Stimulated activated naive CD8-positive, alpha-beta T cell treated with anti-CD3 and anti-CD28 coated beads, Interleukin-15, amount 100 ng/mL, for 72 hours (primary cell): Measurements from ENCODE around the gene ROBO1.

ENCODE experiments used
- ATAC-seq: fragments of 150-1000 bp; cut with Tn5 transposase; 2 replicates; pipeline ENCODE4 v1.10.0; 2021; ENCODE audit warnings: mild to moderate bottlenecking, moderate library complexity
- DNase-seq, 2 donors: peaks; one replicate each; pipeline ENCODE4 v3.0.0; 2021 to 2022
- H3K27ac Mint-ChIP-seq, 2 donors: one replicate each; pipeline ENCODE4 v1.8.0; 2022; ENCODE audit warnings: mild to moderate bottlenecking in 2 of 2, mixed read lengths in 2 of 2, moderate library complexity in 2 of 2
- H3K27me3 Mint-ChIP-seq: one replicate; pipeline ENCODE4 v1.8.0; 2022; ENCODE audit warnings: mixed read lengths
- H3K4me1 Mint-ChIP-seq: one replicate; pipeline ENCODE4 v1.8.0; 2022; ENCODE audit warnings: mild to moderate bottlenecking, mixed read lengths
- H3K4me3 Mint-ChIP-seq, 2 donors: one replicate each; pipeline ENCODE4 v1.8.0; 2022; ENCODE audit warnings: mild to moderate bottlenecking in 2 of 2, mixed read lengths in 2 of 2, moderate library complexity in 1 of 2
- H3K9me3 Mint-ChIP-seq, 2 donors: one replicate each; pipeline ENCODE4 v1.8.0; 2022; ENCODE audit warnings: mixed read lengths in 2 of 2

Gene ROBO1

DNA sequence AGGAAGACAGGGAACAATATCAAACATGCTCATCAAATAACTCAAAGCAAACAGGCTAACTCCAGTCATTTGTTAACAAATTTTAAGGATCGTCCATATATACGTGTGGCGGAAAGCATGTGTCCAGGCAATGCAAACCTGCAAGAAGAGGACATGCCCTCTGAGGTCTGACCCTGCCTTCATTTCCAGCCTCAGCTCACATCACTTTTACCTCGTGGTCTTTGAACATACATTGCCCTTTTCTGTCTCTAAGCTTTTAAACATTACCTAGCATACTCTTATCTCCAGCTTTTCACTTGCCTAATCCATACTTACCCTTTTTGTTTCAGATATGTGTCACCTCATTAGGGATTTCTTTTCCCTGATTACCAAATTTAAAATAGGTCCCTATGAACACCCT lies 944.4 kb downstream of the ROBO1 start:
- H3K27me3 Mint-ChIP-seq, result no peaks in the 10 kb centered on the region
- no peak for ATAC-seq
- no peak overlapping the region for H3K4me3 Mint-ChIP-seq
- H3K27ac Mint-ChIP-seq, result no peak overlapping the region
- DNase-seq, result no peak
- H3K4me1 Mint-ChIP-seq, result no peaks in the 10 kb centered on the region
- peaks cover 0 to 6% of the 10 kb centered on the region in 2 donors for H3K9me3 Mint-ChIP-seq

DNA sequence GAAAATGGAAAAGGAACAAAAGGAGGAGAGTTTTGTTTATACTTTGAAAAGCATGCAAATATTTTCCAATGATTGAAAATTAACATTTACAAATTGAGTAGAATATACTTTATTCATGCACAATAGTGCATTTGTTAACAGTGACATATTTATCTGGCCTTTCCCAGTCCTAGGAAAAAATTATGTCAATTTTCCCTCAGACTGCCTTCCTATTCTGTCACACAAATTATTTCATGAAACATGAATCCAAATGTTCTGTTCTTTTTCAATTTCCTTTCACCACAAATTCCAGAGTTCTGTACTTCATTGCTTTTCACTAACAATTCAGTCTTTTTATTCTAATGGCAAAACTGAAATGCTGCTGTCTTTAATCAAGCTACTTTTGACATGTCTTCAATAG lies 945.1 kb downstream of the ROBO1 start:
- no peak for DNase-seq
- H3K27me3 Mint-ChIP-seq, result no peaks in the 10 kb centered on the region
- peaks cover 0 to 6% of the 10 kb centered on the region in 2 donors for H3K9me3 Mint-ChIP-seq
- H3K4me1 Mint-ChIP-seq, result no peaks in the 10 kb centered on the region
- ATAC-seq, result no peak
- no peak overlapping the region for H3K27ac Mint-ChIP-seq
- H3K4me3 Mint-ChIP-seq, result no peak overlapping the region

DNA sequence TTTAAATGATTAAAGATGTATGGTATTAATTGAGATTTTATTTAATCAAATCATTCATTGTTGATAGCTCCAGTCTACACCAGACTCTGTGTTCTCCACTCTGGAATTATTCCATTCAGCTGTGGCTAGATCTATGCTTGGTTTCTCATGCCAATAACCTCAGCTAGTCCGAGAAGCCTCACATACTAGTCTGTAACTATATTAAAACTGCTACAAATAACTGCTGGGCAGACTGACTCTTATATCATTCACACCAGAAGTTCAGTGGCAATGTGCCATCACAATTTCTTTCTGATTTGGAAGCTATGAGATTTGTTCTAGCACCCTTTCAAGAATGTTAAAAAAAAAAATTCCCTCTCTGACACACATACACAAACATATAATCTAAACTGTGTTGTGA lies 947.3 kb downstream of the ROBO1 start:
- ATAC-seq (no peak), DNase-seq (no peak)
- no peak overlapping the region for H3K4me3 Mint-ChIP-seq
- H3K9me3 Mint-ChIP-seq, result peaks cover 0 to 6% of the 10 kb centered on the region in 2 donors
- H3K27ac Mint-ChIP-seq, result no peak overlapping the region
- no peaks in the 10 kb centered on the region for H3K4me1 Mint-ChIP-seq
- H3K27me3 Mint-ChIP-seq, result no peaks in the 10 kb centered on the region

DNA sequence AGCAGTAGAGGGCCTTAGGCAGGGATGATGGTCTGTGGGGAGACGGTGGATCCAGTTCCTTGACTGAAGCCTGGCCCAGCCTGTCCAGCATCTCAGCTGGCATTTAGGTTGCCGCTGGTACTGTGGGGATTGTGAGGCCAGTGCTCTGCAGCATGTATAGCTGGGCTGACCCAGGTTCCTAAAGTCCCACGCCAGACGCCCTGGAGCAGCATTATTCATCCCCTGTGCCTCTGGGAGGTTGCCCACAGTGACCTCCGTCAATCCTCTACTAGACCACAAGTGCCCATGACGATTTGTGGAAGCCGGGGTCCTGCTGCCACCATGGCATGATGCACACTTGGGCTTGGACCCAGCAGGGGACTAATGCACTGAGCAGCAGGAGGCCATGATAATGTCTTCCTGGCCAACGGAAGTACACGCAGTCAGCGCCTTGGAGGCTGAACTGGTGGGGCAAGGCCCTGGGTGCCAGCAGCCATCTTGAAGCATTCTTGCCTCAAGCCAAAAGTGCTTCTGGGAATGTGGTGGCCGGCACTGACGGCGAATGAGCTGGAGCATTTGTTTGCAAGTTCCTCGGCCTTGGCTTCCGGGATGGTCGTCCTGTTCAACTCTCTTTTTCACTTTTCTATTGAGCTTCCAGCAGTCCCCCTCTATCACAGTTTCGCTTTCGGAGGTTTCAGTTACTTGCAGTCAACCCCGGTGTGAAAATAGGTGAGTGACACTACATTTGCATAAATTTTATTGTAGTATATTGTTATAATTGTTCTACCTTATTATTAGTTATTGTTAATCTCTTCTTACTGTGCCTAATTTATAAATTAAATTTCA lies 949.4 kb downstream of the ROBO1 start:
- peaks cover 0 to 6% of the 10 kb centered on the region in 2 donors for H3K9me3 Mint-ChIP-seq
- H3K4me1 Mint-ChIP-seq, result no peaks in the 10 kb centered on the region
- no peaks in the 10 kb centered on the region for H3K27me3 Mint-ChIP-seq
- no peak overlapping the region for H3K27ac Mint-ChIP-seq
- H3K4me3 Mint-ChIP-seq, result no peak overlapping the region
- DNase-seq (no peak), ATAC-seq (no peak)

DNA sequence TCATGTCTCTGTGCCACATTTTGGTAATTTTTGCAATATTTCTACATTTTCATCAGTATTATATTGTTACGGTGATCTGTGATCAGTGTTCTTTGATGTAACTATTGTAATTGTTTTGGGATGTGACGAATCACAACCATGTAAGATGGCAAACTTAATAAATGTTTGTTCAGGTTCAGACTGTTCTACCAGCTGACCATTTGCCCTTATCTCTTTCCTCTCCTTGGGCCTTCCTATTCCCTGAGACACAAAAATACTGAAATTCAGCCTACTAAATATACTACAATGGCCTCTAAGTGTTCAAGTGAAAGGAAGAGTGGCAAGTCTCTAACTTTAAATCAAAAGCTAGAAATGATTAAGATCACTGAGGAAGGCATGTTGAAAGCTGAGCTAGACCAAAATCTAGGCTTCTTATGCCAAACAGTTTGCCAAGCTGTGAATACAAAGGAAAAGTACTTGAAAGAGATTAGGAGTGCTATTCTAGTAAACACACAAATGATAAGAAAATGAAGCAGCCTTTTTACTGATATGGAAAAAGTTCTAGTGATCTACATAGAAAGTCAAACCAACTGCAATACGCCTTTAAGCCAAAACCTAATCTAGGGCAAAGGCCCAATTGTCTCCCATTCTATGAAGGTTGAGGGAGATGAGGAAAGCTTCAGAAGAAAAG lies 952.8 kb downstream of the ROBO1 start:
- DNase-seq, result no peak
- no peaks in the 10 kb centered on the region for H3K4me1 Mint-ChIP-seq
- no peak overlapping the region for H3K27ac Mint-ChIP-seq
- ATAC-seq, result no peak
- no peaks in the 10 kb centered on the region for H3K27me3 Mint-ChIP-seq
- peaks cover 0 to 12% of the 10 kb centered on the region in 2 donors for H3K9me3 Mint-ChIP-seq
- H3K4me3 Mint-ChIP-seq, result no peak overlapping the region

DNA sequence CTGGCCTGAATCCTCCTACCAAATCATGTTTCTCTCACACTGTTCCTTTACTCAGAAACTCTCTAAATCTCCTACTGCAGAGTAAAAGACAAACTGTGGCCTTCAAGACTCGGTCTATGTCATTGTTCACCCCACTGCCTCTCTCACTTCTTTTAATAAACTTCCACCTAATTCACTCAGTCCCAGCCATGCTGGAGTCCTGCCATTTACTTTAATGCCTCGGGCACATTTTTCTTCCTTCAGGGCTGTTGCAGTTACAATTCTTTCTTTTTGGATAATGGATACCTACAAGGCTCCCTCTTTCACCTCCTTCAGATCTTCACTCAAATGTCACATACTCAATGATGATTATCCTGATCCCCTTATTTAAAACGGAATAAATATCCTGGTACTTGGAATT lies 955.6 kb downstream of the ROBO1 start:
- H3K9me3 Mint-ChIP-seq, result peaks cover 6 to 8% of the 10 kb centered on the region in 2 donors
- DNase-seq (no peak), ATAC-seq (no peak)
- no peak overlapping the region for H3K27ac Mint-ChIP-seq
- H3K27me3 Mint-ChIP-seq, result no peaks in the 10 kb centered on the region
- H3K4me1 Mint-ChIP-seq, result no peaks in the 10 kb centered on the region
- no peak overlapping the region for H3K4me3 Mint-ChIP-seq

DNA sequence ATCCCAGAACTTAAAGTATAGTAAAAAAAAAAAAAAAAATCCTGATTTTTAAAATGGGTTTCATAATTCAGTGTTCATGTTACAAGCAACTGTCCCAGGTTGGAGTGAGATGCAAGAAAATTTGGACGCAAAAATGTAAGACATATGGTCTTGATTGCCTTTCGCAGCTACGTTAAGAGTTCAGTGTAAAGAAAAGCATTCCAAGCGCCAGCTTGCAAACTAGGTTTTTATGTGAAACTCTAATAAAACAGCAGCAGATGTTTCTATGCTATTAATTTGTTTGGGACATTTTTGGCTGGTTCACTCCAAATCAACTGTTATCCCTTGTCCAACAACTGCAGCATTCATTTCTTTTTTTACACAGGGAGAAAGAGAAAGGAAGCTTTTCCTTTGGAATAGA lies 957.8 kb downstream of the ROBO1 start:
- Mint-ChIP-seq H3K9me3 (peaks cover 6 to 8% of the 10 kb centered on the region in 2 donors), H3K4me3 (no peak overlapping the region), H3K4me1 (no peaks in the 10 kb centered on the region), H3K27me3 (no peaks in the 10 kb centered on the region), H3K27ac (no peak overlapping the region)
- ATAC-seq (no peak), DNase-seq (no peak)

DNA sequence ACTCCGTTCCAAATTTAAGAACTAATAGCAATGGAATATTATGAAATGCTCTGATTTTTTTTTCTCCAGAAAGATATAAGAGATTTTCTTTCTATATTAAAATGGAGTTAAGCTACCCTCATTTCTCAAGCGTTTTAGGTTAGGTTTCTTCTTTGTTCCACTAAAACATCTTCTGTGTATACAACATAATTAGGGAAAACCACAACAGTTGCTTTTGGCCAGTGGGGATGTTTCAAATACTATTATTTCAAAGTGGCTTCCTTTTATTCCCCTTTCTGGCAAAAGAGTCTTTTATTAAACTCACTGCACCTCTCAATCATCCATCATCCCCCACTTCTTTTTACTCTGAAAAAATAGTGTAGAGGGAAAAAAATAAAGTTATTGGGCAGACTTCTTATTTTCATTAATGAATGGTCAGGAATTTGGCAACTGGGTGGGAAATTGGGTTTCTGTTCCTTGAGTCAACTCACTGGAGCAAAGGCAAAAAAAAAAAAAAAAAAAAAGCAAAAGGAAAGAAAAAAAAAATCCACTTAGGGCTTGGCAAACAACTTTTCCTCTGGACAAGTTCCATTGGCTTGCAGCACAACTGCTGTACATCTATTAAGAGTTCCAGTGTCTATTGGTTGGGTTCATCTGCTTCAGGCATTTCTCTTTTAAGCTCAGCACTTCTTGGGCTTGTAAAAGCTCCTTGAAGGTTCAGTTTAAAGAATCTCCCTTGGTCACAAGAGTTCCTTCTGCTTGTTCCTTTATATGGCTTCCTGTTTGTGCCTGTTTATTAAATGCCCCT lies 963.4 kb downstream of the ROBO1 start:
- DNase-seq (no peak), ATAC-seq (no peak)
- Mint-ChIP-seq H3K27ac (no peak overlapping the region), H3K4me1 (no peaks in the 10 kb centered on the region), H3K27me3 (no peaks in the 10 kb centered on the region), H3K4me3 (no peak overlapping the region), H3K9me3 (peaks cover 5 to 12% of the 10 kb centered on the region in 2 donors)

DNA sequence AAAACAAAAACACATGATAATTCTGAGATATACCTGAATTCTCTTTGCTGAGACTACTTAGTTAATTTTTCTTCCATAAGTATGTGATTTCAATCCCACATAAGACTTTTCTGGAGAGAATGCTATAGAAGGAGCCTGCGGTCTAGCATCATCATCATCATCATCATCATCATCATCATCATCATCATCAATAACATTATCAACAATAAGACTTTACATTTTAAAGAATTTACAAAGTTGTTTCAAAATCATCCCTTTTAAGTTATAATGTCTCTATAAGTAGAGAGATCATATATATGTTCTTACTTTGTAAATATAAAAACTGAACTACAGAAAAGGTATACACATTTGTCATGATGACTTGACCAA lies 965.3 kb downstream of the ROBO1 start:
- H3K9me3 Mint-ChIP-seq, result peaks cover 4 to 7% of the 10 kb centered on the region in 2 donors
- no peaks in the 10 kb centered on the region for H3K4me1 Mint-ChIP-seq
- H3K27me3 Mint-ChIP-seq, result no peaks in the 10 kb centered on the region
- ATAC-seq, result no peak
- DNase-seq, result no peak
- no peak overlapping the region for H3K27ac Mint-ChIP-seq
- no peak overlapping the region for H3K4me3 Mint-ChIP-seq

DNA sequence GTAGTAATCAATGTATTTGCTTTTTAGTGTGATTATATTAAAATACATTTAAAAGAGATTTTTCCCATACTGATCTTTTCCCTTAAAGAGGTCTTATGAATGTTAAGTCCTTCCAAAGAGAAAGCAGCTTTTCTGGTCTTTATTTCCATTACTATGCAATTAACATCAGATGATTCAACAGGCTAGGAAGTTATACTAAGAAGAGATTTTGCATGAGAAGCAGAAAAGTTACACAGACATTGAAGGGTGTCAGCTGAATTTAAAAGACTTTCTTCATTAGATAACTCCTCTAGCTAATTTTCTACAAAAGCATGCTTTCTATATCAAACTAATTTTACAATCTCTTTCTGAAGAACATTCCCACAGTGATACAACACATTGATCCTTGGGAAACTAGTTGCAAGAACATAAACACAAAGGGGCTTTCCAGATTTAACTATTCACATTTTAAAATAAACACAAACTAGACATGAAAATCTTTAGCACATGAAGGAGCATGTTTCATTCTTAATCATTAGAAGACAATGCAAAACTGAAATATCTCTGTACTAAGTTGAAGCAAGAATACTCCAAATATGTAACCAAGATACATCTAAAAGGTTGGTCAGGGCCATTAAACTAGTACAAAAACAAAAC lies 965.8 kb downstream of the ROBO1 start:
- Mint-ChIP-seq H3K4me1 (no peaks in the 10 kb centered on the region), H3K4me3 (no peak overlapping the region), H3K27me3 (no peaks in the 10 kb centered on the region), H3K27ac (no peak overlapping the region), H3K9me3 (peaks cover 5 to 8% of the 10 kb centered on the region in 2 donors)
- ATAC-seq, result no peak
- no peak for DNase-seq

DNA sequence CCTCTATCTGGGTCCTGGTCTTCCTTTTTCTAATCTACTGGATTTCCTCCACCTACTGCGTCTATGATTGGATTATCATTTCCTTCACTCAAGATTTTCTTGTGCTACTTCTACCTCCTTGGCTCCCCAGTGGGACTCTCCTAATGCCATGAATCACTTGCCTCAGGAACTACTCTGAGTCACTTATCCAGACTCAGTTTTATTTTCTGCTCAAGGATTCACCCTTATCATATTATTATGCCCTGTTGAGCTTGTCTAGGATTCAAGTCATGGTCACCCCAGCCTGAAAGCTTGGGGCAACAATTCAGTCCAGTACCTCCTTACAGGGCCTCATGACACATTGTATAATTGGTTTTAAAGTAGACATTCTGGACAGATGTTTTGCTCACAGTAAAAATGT lies 968.1 kb downstream of the ROBO1 start:
- peaks cover 12 to 13% of the 10 kb centered on the region in 2 donors for H3K9me3 Mint-ChIP-seq
- no peaks in the 10 kb centered on the region for H3K27me3 Mint-ChIP-seq
- no peak overlapping the region for H3K27ac Mint-ChIP-seq
- ATAC-seq (no peak), DNase-seq (no peak)
- no peak overlapping the region for H3K4me3 Mint-ChIP-seq
- H3K4me1 Mint-ChIP-seq, result peaks cover 6% of the 10 kb centered on the region

DNA sequence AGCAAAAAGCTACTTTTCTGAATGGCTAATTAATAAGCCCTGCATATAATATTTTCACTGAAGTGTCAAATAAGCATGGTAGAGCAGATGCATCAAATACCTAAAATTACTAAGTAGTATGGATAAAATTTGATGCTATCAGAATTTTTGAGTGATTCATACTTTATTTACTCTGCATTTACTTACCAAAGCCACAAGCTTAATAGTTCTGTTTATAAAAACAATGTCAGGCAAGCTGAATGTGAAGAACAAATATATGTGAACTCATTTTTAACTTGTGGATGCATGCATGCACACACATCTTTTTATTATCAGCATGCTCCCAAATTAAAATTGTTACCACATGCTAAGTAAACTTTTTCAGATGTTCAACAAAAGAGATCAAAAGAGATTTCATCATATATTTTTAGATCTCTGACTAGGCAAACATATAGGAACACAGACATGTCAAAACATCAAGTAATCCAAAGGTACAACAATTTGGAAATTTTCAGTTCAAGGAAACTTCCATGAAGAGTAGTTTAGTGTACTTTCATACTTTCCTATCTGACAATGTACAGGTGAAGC lies 969.4 kb downstream of the ROBO1 start:
- peaks cover 12 to 13% of the 10 kb centered on the region in 2 donors for H3K9me3 Mint-ChIP-seq
- no peak overlapping the region for H3K27ac Mint-ChIP-seq
- no peak for ATAC-seq
- no peak for DNase-seq
- peaks cover 6% of the 10 kb centered on the region for H3K4me1 Mint-ChIP-seq
- no peaks in the 10 kb centered on the region for H3K27me3 Mint-ChIP-seq
- no peak overlapping the region for H3K4me3 Mint-ChIP-seq

DNA sequence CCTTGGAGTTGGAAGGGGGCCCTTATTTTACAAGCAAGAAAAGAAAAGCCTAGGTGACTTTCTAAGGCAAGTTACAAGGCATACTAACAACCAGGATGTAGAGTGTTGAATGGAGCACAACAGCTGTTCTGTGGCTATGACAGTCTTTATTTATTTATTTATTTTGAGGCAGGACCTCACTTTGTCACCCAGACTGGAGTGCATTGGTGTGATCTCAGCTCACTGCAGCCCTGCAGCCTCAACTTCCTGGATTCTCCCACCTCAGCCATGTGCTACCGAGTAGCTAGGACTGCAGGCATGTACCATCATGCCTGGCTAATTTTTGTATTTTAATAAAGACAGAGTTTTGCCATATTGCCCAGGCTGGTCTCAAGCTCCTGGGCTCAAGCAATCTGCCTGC lies 973.4 kb downstream of the ROBO1 start:
- no peak overlapping the region for H3K27ac Mint-ChIP-seq
- H3K4me1 Mint-ChIP-seq, result peaks cover 6% of the 10 kb centered on the region
- no peak overlapping the region for H3K4me3 Mint-ChIP-seq

DNA sequence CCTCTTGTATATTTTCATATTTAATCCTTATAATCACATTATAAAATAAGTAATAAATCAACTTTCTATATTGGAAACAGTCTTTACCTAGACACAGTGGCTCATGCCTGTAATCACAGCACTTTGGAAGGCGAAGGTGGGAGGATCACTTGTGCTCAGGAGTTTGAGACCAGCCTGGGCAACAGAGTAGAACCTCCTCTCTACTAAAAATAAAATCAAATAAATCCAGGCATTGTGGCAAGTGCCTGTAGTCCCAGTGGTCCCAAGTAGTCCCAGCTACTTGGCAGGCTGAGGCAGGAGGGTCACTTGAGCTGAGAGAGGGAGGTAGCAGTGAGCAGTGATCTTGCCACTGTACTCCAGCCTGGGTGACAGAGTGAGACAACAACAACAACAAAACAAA lies 975.1 kb downstream of the ROBO1 start:
- Mint-ChIP-seq H3K4me1 (peaks cover 6% of the 10 kb centered on the region), H3K27me3 (no peaks in the 10 kb centered on the region), H3K9me3 (peaks cover 6 to 12% of the 10 kb centered on the region in 2 donors), H3K4me3 (no peak overlapping the region), H3K27ac (no peak overlapping the region)
- DNase-seq (no peak), ATAC-seq (no peak)

More for the DNA sequence above, 973.4 kb downstream of the ROBO1 start:
- Mint-ChIP-seq H3K27me3 (no peaks in the 10 kb centered on the region), H3K9me3 (peaks cover 7 to 11% of the 10 kb centered on the region in 2 donors)
- no peak for DNase-seq
- no peak for ATAC-seq

DNA sequence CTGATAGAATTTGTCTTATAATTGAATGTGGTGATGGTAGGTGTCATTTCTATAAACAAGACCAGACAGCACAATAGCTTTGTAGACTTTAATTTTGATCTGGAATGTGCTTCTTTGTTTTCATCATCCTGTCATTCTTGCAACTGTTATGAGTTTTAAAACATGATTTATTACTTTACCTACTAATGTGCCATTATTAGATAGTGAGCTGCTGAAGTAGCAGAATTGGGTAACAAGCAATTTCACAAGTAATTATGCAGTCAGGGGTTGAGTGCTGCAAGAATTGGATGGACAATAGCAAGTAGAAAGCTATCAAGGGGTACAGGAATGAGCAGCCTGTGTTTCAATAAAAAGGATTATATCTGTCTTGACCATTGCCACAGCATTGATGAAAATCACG lies 975.6 kb downstream of the ROBO1 start:
- ATAC-seq (no peak), DNase-seq (no peak)
- H3K27ac Mint-ChIP-seq, result no peak overlapping the region
- H3K27me3 Mint-ChIP-seq, result no peaks in the 10 kb centered on the region
- peaks cover 6% of the 10 kb centered on the region for H3K4me1 Mint-ChIP-seq
- H3K9me3 Mint-ChIP-seq, result peaks cover 6 to 12% of the 10 kb centered on the region in 2 donors
- no peak overlapping the region for H3K4me3 Mint-ChIP-seq
